AG08396 (cell line): ENCODE results near the gene INTS6L.
"Not testable (repeated sequence)": the region's sequence is repeated elsewhere in the genome, so short reads cannot be mapped to it uniquely, and the experiment has no call there.

Experiments used
- DNase-seq: peaks from one replicate; pipeline ENCODE4 v3.0.0; 2012; ENCODE audit warnings: low spot score, mixed read lengths

Gene INTS6L

GRCh38 chrX:135522878-135523693 lies 2.6 kb downstream of the INTS6L start:
- no peak for DNase-seq

- no peak for DNase-seq
Observed at GRCh38 chrX:135528254-135528653, 7.8 kb downstream of the INTS6L start.

GRCh38 chrX:135528756-135529155 lies 8.3 kb downstream of the INTS6L start:
- DNase-seq, result no peak

- DNase-seq, result no peak
Observed at GRCh38 chrX:135530097-135530496, 9.6 kb downstream of the INTS6L start.

GRCh38 chrX:135531813-135532212 lies 11.4 kb downstream of the INTS6L start:
- DNase-seq, result no peak

GRCh38 chrX:135535077-135535940 lies 14.8 kb downstream of the INTS6L start:
- no peak for DNase-seq

- DNase-seq, result no peak
Observed at GRCh38 chrX:135536877-135537276, 16.4 kb downstream of the INTS6L start.

GRCh38 chrX:135541351-135541750 lies 20.9 kb downstream of the INTS6L start:
- DNase-seq, result no peak

- DNase-seq, result no peak
Observed at GRCh38 chrX:135543172-135543571, 22.7 kb downstream of the INTS6L start.

- DNase-seq, result no peak
Observed at GRCh38 chrX:135543924-135544323, 23.5 kb downstream of the INTS6L start.

- no peak for DNase-seq
Observed at GRCh38 chrX:135544338-135544948, 24.0 kb downstream of the INTS6L start.

- DNase-seq, result no peak
Observed at GRCh38 chrX:135547767-135548166, 27.3 kb downstream of the INTS6L start.

- DNase-seq, result no peak
Observed at GRCh38 chrX:135549519-135549918, 29.1 kb downstream of the INTS6L start.

GRCh38 chrX:135556055-135556454 lies 35.6 kb downstream of the INTS6L start:
- DNase-seq, result no peak

GRCh38 chrX:135557344-135557743 lies 36.9 kb downstream of the INTS6L start:
- DNase-seq, result no peak

- DNase-seq, result no peak
Observed at GRCh38 chrX:135572436-135572835, 52.0 kb downstream of the INTS6L start.

- no peak for DNase-seq
Observed at GRCh38 chrX:135581496-135581895, 61.0 kb downstream of the INTS6L start.

- DNase-seq, result no peak
Observed at GRCh38 chrX:135585153-135585552, 64.7 kb downstream of the INTS6L start.

GRCh38 chrX:135591871-135592270 lies 71.4 kb downstream of the INTS6L start:
- DNase-seq, result no peak

GRCh38 chrX:135594049-135594448 lies 73.6 kb downstream of the INTS6L start:
- DNase-seq, result not testable (repeated sequence)

GRCh38 chrX:135594453-135594852 lies 74.0 kb downstream of the INTS6L start:
- DNase-seq, result not testable (repeated sequence)

GRCh38 chrX:135595543-135595942 lies 75.1 kb downstream of the INTS6L start:
- DNase-seq, result no peak

- DNase-seq, result peak; percentile 30
Observed at GRCh38 chrX:135596495-135596894, 76.0 kb downstream of the INTS6L start.
